Measurements from ENCODE around the gene EMC10. TPM values are rescaled to one million over a fixed set of nuclear protein-coding genes. Genes with fewer than 3 reads are reported as not detected.
A peak's percentile ranks its signal among the peaks of the same experiment; 100 is the strongest.

EMC10 gene
- total and polyA plus RNA-seq, 2 donors (not counting 3 experiments of a cell fraction or from before 2014, with no cell fraction given) = 106 to 111 TPM

GRCh38 chr19:50475736-50476223, 527 bp upstream of the EMC10 start:
- H3K27me3 ChIP-seq (ENCODE audit: control insufficient read depth in 2 of 2, insufficient read depth in 2 of 2, low read length in 2 of 2) = no peaks in the 10 kb centered on the region
- FAIRE-seq = no peak
- H2AFZ ChIP-seq (ENCODE audit: low read depth, low read length) = peak overlapping the region; percentile 20
- TF ChIP-seq EZH2 (IDR thresholded peaks at IDR 0.05; ENCODE audit: borderline replicate concordance, low read depth, low read length, severe bottlenecking) (no peak), FOS (IDR thresholded peaks at IDR 0.05; ENCODE audit: borderline replicate concordance, insufficient read depth, low read length) (no peak), MYC (IDR thresholded peaks at IDR 0.05; ENCODE audit: low read depth, low read length) (no peak), MAX (IDR thresholded peaks at IDR 0.05; ENCODE audit: insufficient read depth, insufficient read length) (no peak), JUN (IDR thresholded peaks at IDR 0.05; ENCODE audit: borderline replicate concordance, insufficient read depth, insufficient read length, low read depth) (no peak), CTCF (IDR thresholded peaks at IDR 0.05; ENCODE audit: extremely low read depth in 1 of 2, insufficient read depth in 1 of 2, low read depth in 1 of 2, low read length in 2 of 2) (no peak)
- POLR2A ChIA-PET = no interaction called here
- no peak overlapping the region for H3K9ac ChIP-seq (replicated peaks; ENCODE audit: extremely low read depth, insufficient read depth, low read length)
- CTCF ChIA-PET = interaction anchor here (0.6 kb wide), 1 partner anchor 14 kb away, joined by 4 read pairs; no protein-coding TSS in a partner anchor
- peaks cover 7% of the 10 kb centered on the region for H3K79me2 ChIP-seq (ENCODE audit: control insufficient read depth, insufficient read depth, low read length)
- no peak overlapping the region for H3K4me2 ChIP-seq (ENCODE audit: insufficient read depth, low read length)
- peaks cover 0 to 18% of the 10 kb centered on the region in 2 experiments for H3K36me3 ChIP-seq (ENCODE audit: control insufficient read depth in 2 of 2, extremely low read depth in 1 of 2, insufficient read depth in 2 of 2, low read length in 2 of 2)
- H3K9me3 ChIP-seq (replicated peaks; ENCODE audit: control insufficient read depth, insufficient read depth, low read length) = no peaks in the 10 kb centered on the region
- no peak overlapping the region for H3K27ac ChIP-seq (ENCODE audit: insufficient read depth, low read depth, low read length)
- H3K9me1 ChIP-seq (replicated peaks; ENCODE audit: control insufficient read depth, extremely low read depth, insufficient read depth, low read length) = no peaks in the 10 kb centered on the region
- H4K20me1 ChIP-seq (replicated peaks; ENCODE audit: control insufficient read depth, extremely low read depth, insufficient read depth, low read length) = no peaks in the 10 kb centered on the region
- dilution Hi-C loops (cut with MboI; ENCODE audit: extremely low pct_ligation_motif_present, low sequenced_read_pairs) = no loop called here
- intact Hi-C loops (cut with micrococcal nuclease) = loop anchor here (1.0 to 2.0 kb wide), 3 partner anchors 15 to 118 kb away; partner anchors contain the start of gene JOSD2
- H3K4me3 ChIP-seq (replicated peaks in 1 of 3; ENCODE audit: insufficient read depth in 1 of 3, low read depth in 1 of 3, low read length in 3 of 3) = no peak overlapping the region
- peaks cover 7% of the 10 kb centered on the region for H3K4me1 ChIP-seq (ENCODE audit: control insufficient read depth, extremely low read depth, insufficient read depth, low read length)
- no peak for DNase-seq (ENCODE audit: low read depth, low spot score)
- BruUV-seq (replicated peaks) = no TSS peak
